Measurements from ENCODE around the gene CCDC92B.

The CCDC92B gene

DNA sequence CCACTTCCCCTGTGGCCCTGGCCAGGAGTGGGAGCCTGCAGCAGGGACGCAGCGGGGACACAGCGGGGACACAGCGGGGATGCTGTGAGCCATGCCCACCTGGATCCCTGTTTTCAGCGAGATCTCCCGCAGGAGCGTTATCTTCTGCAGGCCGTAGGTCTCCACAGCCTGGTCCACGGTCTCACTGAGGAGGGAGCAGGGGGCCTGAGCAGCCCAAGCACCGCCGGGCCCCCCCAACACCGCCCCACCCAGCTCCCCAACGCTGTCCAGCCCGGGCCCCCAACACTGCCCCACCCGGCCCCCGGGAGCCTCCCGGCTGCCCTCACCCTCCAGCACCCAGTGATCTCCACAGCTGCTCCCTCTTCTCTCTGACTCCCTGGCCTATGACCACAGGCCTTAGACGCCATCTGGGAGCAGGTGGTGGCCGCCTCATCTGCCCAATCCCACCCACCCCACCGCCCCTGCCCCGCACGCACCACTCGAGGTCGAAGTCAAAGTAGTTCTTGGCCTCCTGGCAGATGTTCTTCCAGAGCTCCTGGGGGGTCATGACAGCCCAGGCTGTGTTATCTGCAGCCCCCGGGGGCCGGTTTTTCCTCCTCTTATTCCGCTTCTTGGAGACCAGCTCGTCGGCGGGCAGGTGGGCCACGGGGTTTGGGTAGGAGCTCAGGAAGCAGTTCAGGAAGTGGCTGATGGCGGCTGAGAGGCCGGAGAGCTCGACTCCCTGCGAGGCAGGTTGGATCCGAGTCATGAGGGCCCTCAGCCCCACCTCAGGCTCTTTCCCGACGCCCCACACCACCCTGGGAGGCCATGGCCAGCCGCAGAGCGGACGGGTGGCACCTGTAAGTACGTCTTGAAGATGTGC, 54.8 kb downstream of the CCDC92B start:
- Mint-ChIP-seq H3K4me3 (no peak overlapping the region), H3K27ac (no peak overlapping the region), H3K27me3 (no peaks in the 10 kb centered on the region), H3K9me3 (ENCODE audit: low read depth) (no peaks in the 10 kb centered on the region), H3K36me3 (no peaks in the 10 kb centered on the region), H3K4me1 (ENCODE audit: low read depth) (no peaks in the 10 kb centered on the region)

DNA sequence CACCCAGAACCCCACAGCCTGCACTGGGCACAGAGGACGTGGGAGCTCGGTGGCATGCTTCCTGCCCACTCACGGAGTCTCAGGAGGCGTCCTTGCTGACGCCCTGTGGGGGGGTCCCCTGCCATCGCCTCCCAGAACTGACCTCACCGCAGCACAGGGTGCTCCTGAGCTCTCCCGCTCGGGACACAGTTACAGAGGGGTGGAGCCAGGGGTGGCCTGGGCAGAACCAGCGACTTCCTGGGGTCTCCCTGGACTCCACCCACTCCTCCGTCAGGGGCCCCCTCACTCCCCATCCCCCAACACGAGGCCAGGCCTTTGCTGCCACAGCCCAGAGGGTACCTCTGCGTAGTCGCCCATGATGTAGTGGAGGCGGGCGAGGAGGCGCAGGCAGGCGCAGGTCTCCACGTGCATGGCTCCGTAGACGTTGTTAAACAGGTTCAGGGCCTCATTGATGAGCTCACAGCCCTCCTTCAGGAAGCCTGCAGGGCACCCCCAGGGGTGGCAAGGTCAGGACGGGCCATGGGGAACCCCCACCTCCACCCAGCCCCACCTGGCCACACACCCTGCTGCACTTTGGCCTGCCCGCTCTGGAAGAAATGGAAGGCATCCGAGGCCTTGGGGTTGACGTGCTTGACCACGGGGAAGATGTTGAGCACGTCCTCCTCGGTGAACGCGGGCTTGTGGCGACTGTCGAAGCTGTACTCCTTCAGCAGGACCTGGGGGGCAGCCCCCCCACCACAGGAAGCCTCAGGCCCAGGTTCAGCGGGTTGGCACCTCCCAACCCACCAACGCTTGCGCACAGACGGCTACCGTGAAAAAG, 55.7 kb downstream of the CCDC92B start:
- no peaks in the 10 kb centered on the region for H3K4me1 Mint-ChIP-seq (ENCODE audit: low read depth)
- no peak overlapping the region for H3K4me3 Mint-ChIP-seq
- no peaks in the 10 kb centered on the region for H3K27me3 Mint-ChIP-seq
- H3K9me3 Mint-ChIP-seq (ENCODE audit: low read depth): no peaks in the 10 kb centered on the region
- H3K27ac Mint-ChIP-seq: no peak overlapping the region
- no peaks in the 10 kb centered on the region for H3K36me3 Mint-ChIP-seq

DNA sequence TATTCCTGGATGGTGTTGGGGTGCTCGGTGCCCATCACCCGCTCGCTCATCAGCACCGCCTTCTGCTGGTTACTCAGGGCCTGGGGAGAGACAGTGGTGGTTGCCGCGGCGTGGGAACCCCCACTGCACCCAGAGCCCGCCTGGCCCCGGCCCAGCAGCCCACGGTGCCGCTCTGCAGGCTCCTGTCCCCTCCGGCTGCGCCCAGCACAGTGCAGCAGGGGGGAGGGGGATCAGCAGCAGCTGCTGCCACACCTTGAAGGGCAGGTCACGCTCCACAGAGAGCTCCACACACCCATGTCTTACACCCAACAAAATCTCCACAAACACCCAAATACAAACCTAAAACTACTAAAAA, 56.7 kb downstream of the CCDC92B start:
- Mint-ChIP-seq H3K36me3 (no peaks in the 10 kb centered on the region), H3K27me3 (no peaks in the 10 kb centered on the region), H3K9me3 (ENCODE audit: low read depth) (no peaks in the 10 kb centered on the region), H3K4me1 (ENCODE audit: low read depth) (peaks cover 3% of the 10 kb centered on the region), H3K27ac (no peak overlapping the region), H3K4me3 (no peak overlapping the region)

DNA sequence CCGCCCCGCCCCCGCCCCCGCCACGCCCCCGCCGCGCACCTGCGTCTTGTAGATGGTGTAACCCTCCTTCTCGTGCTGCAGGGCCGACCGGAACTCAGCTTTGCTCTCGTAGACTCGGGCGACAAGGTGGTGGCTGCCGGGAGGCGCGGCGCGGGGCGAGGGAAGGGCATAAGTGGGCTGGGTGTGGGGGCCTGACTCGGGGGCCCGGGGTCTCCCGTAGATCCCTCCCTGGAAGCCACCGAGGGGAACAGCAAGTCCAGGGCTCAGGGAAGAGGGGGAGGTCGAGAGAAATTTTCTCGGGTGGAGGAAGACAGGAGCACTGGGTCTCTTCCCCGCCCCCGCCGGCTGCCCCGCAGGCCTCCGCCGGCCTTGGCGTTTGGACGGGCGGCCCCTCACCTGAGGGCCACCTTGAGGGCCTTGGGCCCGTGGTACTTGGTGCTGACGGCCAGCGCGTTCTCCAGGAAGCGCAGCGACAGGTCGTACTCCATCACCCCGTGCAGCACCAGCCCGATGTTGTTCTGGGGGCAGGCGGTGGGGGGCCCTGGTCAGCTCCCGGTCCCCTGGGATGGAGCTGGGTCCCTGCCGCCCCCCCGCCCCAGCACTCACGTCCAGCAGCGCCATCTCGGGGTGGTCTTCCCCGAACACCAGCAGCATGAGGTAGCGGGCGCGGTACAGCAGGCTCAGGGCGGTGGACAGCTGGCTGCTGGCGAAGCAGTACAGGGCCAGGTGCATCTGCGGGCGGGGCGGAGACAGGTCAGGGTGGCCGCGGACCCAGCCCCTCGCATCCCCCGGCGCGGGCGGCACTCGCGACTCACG, 57.3 kb downstream of the CCDC92B start:
- Mint-ChIP-seq H3K27me3 (no peaks in the 10 kb centered on the region), H3K36me3 (no peaks in the 10 kb centered on the region), H3K4me3 (no peak overlapping the region), H3K27ac (no peak overlapping the region), H3K4me1 (ENCODE audit: low read depth) (peaks cover 3% of the 10 kb centered on the region), H3K9me3 (ENCODE audit: low read depth) (no peaks in the 10 kb centered on the region)

DNA sequence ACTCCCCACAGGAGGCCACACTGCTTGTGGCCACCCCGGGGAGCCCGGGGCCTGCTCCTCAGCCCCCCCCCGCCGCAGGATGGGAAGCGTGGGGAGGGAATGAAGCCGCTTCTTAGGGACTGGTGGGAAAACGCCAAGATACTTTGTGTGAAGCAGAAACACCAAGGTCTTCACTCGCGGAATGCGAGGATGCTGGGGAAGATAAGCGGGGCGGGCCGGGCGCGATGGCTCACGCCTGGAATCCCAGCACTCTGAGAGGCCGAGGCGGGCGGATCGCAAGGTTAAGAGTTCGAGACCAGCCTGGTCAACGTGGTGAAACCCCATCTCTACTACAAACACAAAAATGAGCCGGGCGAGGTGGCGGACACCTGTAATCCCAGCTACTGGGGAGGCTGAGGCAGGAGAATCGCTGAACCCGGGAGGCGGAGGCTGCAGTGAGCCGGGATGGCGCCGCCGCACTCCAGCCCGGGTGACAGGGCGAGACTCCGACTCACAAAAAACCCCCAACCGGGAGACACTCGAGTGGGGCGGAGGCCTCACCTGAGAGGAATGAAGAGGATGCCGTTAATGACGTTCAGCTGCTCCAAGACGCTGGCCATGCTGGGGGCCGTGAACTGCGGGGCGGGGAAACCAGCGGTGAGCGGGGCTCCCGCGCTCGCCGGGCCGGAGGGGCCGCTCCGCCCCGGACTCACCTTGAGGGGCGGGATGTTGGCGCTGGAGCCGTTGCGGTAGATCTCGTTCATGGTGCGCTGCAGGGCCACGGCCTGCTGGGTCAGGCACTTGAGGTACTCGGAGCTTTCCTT, 58.2 kb downstream of the CCDC92B start:
- H3K4me3 Mint-ChIP-seq: no peak overlapping the region
- H3K9me3 Mint-ChIP-seq (ENCODE audit: low read depth): no peaks in the 10 kb centered on the region
- no peaks in the 10 kb centered on the region for H3K27me3 Mint-ChIP-seq
- no peaks in the 10 kb centered on the region for H3K36me3 Mint-ChIP-seq
- no peak overlapping the region for H3K27ac Mint-ChIP-seq
- peaks cover 3% of the 10 kb centered on the region for H3K4me1 Mint-ChIP-seq (ENCODE audit: low read depth)

DNA sequence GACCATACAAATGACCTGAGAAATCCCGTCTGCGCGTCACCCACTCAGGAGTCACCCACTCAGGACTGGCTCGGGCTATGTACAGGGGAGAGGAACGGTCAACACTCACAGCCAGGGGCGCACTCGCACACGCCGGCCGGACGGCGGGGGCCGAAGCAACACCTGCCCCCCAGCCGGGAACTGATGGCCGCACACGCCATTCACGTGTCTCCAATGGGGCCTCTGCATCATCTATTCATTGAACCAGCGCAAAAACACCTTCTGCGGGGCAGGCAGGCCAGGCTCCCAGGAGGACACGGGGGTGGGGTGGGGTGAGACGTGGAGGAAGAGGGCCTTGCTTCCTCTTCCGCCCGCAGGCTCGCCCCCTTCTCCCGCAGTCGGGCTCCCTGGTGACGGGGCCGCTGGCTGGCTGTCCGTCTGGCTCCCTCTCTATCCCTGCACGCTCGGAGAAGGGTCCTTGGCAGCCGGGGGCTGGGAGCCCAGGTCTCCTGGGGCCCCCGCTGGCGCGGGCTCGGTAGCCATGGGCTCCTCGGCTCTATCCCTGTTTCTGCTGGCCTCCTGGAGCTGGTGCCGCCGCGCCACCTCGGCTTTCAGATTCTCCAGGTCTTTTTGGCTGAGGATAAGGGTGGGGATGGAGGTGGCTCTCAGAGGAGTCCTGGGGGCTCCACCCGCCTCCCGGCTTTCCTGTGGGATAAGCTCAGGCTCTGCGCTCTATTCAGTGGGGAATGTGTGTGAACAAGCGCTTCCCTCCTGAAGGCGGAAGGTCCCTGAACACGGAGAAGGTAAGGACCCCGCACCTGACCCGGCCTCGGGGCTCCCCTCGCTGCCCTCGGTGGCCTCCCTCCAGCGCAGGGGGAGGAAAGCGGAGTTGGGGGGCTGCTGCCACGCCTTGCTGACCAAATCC, 59.0 kb downstream of the CCDC92B start:
- Mint-ChIP-seq H3K4me3 (no peak overlapping the region), H3K36me3 (no peaks in the 10 kb centered on the region), H3K9me3 (ENCODE audit: low read depth) (no peaks in the 10 kb centered on the region), H3K27me3 (no peaks in the 10 kb centered on the region), H3K4me1 (ENCODE audit: low read depth) (peaks cover 3% of the 10 kb centered on the region), H3K27ac (no peak overlapping the region)

DNA sequence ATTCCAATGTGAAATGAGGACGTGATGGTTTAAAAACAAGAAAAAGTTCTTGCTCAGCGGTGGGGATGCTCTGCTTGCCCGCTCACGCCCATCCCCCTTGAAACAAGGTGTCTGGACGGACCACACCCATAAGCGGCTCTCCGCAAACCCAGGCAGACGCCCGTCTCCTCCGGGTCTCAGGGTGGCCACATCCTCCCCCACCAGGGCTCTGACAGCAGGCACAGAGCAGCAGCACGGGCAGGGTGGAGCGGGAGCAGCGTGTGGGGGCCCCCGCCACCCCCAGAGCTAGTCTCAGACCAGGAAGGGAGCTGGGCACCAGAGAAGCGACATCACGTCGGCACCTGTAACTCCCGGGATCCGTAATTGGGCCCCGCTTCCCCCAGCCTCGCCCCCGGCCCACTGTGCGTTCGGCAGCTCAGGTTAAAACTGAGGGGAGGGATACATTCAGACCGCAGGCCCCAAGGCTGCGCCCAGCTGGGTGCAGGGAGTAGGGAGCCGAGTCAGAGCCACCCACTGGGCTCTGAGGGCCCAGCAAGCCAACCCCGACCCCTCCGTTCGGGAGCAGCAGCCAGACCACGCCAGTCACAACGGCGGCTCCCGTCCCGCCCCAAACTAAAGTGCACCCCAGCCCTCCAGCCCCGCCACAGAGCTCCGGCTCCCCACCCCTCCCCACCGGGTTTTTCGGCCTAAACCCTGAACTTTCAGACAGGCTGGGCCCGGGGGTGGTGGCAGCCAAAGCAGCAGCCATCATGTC, 59.9 kb downstream of the CCDC92B start:
- H3K9me3 Mint-ChIP-seq (ENCODE audit: low read depth): no peaks in the 10 kb centered on the region
- H3K36me3 Mint-ChIP-seq: no peaks in the 10 kb centered on the region
- no peaks in the 10 kb centered on the region for H3K27me3 Mint-ChIP-seq
- H3K27ac Mint-ChIP-seq: no peak overlapping the region
- H3K4me3 Mint-ChIP-seq: no peak overlapping the region
- H3K4me1 Mint-ChIP-seq (ENCODE audit: low read depth): peaks cover 3% of the 10 kb centered on the region

DNA sequence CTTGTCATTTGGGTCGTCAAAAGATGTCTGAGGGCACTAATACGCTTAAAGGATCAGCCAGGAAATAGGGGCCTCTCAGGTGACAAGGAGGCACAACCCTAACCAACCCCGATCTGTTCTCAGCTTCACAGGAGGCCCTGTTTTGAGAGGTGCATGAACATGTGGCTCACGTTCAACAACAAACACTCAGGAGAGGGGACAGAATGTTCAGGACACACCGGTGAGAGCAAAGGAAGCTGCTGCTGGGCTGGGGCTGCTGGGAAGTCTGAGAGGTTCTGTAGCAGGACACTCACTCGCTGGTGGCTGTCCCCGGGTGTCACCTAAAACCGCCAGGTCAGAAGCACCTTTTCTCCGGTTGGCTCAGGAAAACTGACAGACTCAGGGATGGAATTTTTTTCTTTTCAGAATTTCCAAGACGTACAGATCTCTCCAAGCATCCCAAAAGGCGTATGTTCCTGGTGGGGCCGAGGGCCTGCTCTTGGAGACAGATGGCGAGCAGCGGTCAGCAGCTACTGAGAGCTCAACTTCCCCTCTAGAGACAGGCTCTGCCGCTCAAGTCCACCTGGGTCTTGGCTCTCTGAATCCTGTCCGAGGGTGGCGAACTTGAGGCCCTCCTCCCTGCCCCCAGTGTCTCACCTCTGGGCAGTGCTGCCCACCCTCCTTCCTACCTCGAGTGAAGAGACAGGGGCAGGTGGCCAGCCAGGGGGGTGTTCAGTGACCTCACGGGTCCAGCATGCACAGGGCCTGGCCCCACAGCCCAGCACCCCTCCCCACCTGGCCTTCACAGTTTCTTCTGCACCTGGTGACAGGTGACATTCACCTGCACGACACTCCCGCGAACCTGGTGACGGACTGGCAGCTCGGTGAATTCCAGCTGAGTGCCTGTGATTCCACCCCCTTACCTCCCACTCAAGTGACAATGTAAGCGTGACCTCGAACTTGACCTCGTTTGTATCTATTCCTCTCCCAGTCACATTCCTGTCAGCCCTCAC, 60.8 kb downstream of the CCDC92B start:
- H3K27ac Mint-ChIP-seq: no peak overlapping the region

DNA sequence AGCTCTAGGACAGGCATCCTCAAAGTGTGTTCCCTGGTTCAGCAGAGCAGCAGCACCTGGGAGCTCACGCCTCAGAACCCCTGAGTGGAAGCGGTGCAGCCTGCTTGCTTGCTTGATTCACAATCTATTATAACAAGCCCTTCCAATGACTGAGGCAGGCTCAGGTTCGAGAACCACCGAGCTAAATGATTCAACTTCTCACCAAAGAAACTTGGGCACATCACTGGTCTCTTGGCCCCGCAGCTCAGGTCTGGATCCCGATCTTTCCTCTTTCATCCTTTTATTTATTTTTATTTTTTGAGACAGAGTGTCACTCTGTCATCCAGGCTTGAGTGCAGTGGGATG, 62.4 kb downstream of the CCDC92B start:
- H3K4me3 Mint-ChIP-seq: no peak overlapping the region
- no peaks in the 10 kb centered on the region for H3K36me3 Mint-ChIP-seq
- H3K9me3 Mint-ChIP-seq (ENCODE audit: low read depth): no peaks in the 10 kb centered on the region
- peaks cover 3% of the 10 kb centered on the region for H3K4me1 Mint-ChIP-seq (ENCODE audit: low read depth)
- H3K27me3 Mint-ChIP-seq: no peaks in the 10 kb centered on the region
- peak overlapping the region; percentile 41 for H3K27ac Mint-ChIP-seq

More for the DNA sequence above, 60.8 kb downstream of the CCDC92B start:
- Mint-ChIP-seq H3K4me3 (no peak overlapping the region), H3K36me3 (no peaks in the 10 kb centered on the region), H3K27me3 (no peaks in the 10 kb centered on the region), H3K9me3 (ENCODE audit: low read depth) (no peaks in the 10 kb centered on the region), H3K4me1 (ENCODE audit: low read depth) (peaks cover 3% of the 10 kb centered on the region)

DNA sequence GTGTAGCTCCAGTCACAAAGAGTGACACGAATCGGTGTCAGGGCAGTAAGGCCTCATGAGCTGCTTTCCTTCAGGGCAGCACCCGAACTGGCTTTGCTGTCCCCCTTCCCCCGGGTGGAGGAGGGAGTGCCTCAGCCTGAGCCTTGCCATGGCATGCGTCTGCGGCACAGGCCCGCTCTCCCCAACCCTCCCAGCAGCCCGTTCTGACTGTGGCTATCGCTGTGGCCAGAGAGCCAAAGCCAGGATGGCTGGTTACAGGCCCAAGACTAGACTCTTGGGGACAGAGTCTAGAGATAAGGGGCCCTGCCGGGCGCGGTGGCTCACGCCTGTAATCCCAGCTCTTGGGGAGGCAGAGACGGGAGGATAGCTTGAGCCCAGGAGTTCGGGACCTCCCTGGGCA, 63.8 kb downstream of the CCDC92B start:
- Mint-ChIP-seq H3K4me3 (no peak overlapping the region), H3K36me3 (no peaks in the 10 kb centered on the region), H3K27ac (no peak overlapping the region), H3K9me3 (ENCODE audit: low read depth) (no peaks in the 10 kb centered on the region), H3K4me1 (ENCODE audit: low read depth) (peaks cover 3% of the 10 kb centered on the region), H3K27me3 (no peaks in the 10 kb centered on the region)

DNA sequence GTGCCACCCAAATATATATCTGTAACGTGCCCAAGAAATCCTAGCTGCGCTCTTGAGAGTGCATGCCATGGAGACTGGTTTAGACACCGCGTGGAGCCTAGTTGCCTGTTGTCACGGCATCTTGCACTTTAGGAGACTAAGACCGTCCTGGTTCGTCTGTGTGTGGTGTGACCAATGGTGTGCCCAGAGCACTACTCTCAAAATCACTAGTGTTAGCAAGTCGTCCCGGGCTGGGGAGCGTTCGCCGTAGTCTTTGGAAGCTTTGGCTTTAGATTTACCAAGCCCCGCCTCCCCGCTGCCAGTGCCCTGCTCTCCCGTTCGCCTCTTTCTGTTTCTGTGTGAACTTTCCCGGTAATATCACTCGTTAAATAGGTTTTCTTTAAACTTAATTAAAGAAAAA, 64.9 kb downstream of the CCDC92B start:
- no peaks in the 10 kb centered on the region for H3K27me3 Mint-ChIP-seq
- H3K36me3 Mint-ChIP-seq: peaks cover 6% of the 10 kb centered on the region
- H3K4me1 Mint-ChIP-seq (ENCODE audit: low read depth): peaks cover 3% of the 10 kb centered on the region
- H3K4me3 Mint-ChIP-seq: no peak overlapping the region
- H3K9me3 Mint-ChIP-seq (ENCODE audit: low read depth): no peaks in the 10 kb centered on the region
- no peak overlapping the region for H3K27ac Mint-ChIP-seq

DNA sequence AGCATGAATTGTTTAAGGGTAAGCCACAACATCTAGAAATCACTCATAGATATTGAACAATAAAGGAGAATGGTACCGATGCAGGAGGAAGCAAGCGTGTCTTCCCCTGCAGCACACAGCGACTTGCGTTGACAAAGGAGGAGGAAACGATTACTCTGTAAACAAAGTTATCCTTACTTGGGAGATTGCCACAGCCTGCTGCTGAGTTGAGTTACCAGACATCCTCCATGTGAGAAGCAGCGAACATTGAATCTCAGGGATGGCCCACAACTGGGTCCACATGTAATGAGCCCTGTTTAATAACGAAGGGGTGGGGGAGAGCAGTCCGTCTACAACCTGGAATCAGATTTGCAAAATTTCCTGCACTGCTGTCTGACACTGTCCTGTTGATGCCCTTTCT, 65.5 kb downstream of the CCDC92B start:
- peaks cover 3% of the 10 kb centered on the region for H3K4me1 Mint-ChIP-seq (ENCODE audit: low read depth)
- peak overlapping the region; percentile 66 for H3K27ac Mint-ChIP-seq
- no peak overlapping the region for H3K4me3 Mint-ChIP-seq
- H3K9me3 Mint-ChIP-seq (ENCODE audit: low read depth): no peaks in the 10 kb centered on the region
- H3K27me3 Mint-ChIP-seq: no peaks in the 10 kb centered on the region
- peaks cover 10% of the 10 kb centered on the region for H3K36me3 Mint-ChIP-seq

All from activated naive CD8-positive, alpha-beta T cell (primary cell).